ENCODE measurements around the gene EPHA6.
"Not testable (repeated sequence)": the region's sequence is repeated elsewhere in the genome, so short reads cannot be mapped to it uniquely, and the experiment has no call there.

EPHA6 gene

DNA sequence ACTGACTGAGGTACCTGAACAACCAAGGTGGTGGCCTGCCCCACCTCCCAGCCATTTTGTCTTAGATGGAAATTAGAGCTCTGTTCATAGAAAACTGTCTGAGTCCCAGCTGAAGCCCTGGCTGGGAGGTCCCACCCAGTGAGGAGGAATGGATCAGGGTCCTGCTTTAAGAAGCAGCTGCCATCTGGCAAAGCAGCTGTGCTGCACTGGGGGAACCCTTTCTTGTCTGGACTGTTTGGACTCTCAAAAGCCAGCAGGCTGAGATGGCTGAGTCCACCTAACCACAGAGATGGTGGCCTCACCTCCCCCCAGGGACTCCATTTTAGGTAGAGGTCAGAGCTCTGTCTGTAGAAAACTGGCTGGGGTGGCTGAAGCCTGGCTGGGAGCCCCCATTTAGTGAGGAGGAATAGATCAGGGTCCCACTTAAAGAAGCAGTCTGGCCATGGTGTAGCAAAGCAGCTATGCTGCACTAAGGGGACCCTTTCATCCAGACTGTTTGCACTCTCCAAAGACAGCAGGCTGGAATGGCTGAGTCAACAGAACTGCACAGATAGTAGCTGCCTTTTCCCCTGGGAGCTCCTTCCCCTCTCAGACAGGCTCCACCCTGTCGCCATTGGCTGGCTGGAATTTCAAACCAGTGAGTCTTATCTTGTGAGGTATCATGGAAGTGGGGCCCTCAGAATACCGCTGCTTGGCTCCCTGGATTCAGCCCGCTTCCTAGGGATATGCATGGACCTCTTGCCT is 116.9 kb downstream of the EPHA6 start:
- no peak for DNase-seq

DNA sequence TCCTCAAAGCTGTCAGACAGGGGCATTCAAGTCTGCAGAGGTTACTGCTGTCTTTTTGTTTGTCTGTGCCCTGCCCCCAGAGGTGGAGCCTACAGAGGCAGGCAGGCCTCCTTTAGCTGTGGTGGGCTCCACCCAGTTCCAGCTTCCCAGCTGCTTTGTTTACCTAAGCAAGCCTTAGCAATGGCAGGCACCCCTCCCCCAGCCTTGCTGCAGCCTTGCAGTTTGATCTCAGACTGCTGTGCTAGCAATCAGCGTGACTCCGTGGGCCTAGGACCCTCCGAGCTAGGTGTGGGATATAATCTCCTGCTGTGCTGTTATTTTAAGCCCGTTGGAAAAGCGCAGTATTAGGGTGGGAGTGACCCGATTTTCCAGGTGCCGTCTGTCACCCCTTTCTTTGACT is 127.7 kb downstream of the EPHA6 start:
- not testable (repeated sequence) for DNase-seq

DNA sequence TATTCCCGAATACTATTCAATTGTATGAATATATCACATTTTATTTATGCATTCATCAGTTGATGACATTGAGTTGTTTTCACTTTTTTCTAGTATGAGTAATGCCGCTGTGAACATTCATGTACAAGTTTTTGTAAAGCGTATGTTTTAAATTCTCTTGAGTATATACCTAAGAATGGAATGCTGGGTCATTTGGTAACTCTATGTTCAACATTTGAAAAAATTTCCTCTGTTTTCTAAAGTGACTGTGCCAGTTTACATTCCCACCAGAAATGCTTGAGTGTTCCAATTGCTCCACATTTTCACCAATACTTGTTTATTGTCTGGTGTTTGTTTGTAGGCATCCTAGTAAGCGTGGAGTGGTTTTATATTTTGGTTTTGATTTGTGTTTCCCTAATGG is 144.5 kb downstream of the EPHA6 start:
- no peak for DNase-seq

GRCh38 chr3:96959474-96959873 is 145.1 kb downstream of the EPHA6 start:
- no peak for DNase-seq

DNA sequence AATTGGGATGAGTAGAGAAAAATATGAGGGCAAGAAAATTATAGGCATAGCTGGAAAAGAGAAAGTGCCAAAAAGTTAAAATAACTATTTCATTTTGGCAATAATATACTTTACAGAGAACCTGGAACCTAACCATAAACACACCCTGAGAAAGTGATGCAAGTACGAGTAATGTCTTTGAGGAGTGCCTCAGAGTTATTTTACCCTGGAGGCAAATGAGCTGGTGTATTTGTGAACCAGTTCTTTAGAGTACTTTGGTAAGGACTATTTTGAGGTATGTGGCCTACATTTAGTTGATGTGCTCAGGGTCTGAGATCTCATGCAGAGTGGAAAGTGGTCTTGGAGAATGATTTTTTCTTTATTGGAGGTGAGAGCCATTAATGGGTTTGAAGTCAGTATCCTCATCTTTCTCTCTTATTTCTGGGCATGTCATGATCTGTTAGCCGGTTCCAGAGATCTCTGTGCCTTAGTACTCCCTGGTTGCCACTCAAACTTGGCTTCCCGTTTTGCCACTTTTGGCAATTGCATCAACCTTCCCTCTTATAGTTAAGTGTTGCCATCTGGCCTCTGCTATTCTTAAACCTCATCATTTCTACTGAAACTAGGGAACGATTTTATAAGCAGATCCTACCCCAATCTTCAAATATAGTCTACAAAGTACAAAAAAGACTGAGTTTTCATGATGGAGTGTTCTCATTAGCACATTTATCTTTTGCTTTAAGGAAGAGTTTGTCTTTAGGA is 145.7 kb downstream of the EPHA6 start:
- no peak for DNase-seq

DNA sequence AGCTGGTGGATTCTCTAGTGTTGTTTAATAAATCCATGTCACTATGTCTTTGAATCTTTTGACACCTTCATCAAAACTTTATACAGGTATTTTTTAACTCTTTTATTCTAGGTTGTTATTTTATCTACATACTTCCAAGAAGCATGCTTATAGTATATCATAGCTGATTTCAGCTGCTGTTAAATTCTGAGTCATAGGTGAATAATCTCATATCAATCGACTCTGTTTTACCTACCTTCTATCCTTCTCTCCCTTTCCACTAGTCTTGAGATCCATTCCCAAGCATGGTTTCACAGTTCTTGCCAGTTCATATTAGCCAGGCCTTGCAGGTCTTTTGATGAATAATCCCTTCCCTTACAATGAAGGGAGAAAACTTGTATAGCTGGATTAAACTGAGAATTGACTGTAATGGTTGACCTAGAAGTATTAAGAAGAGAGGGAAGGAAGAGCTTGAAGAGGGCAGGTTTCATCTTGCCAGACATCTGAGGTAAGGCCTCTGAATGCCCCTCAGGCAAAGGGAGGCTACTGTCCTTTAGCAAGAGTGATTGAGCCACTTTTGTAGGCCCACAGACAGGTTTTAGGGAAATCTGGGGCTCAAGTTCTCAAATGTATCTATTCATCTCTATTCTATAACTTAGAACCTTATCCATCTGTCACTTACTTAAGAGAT is 146.4 kb downstream of the EPHA6 start:
- DNase-seq: no peak

DNA sequence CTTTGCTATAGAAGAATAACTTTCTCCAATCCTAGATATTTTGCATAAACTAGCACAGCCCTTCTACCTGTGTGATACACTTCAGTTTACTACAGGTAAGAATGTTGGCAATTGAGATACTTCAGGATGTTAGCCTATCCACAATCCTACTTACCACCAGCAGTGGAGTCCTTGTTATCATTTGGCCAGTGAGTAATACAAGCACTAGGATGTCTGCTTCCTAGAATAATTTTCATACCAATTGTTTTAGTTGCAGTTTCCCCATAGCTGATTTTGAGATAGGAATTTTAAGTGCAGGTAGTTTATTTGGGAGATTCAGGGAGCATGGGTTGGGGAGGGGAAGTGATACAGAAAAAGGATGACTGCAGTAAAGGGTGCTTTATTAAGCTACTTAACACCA is 147.2 kb downstream of the EPHA6 start:
- no peak for DNase-seq

DNA sequence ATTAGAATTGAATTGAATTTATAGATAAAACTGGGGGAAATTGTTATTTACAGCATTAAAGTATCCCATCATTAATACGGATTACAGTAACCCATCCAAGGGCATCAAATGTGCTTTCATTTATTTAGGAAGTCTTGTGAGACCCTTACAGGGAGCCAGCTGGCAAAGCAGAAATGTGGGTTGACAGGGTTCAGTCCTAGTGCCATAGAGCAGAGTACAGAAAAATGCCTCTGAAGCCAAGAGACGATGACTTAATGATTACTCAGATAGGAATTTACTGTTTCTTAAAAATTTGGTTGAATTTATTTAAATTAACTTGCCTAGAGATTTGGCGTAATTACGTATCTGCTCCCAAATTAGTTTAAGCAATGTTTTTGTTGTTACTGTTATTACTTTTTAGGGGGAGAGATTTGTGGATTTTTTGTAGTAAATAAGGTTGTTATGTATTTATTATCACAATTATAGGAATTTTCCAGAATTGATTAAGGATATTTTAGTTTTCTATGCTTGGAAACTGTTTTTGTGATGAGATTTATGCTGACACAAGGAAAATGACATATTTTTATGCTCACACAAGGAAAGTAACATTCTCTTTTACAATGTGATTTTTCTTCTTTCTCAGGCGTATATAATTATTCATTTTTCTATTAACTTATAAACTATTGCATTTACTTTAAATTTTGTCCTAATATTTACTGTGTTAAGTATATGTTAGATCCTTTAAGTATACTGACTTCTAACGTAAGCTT is 152.0 kb downstream of the EPHA6 start:
- no peak for DNase-seq

DNA sequence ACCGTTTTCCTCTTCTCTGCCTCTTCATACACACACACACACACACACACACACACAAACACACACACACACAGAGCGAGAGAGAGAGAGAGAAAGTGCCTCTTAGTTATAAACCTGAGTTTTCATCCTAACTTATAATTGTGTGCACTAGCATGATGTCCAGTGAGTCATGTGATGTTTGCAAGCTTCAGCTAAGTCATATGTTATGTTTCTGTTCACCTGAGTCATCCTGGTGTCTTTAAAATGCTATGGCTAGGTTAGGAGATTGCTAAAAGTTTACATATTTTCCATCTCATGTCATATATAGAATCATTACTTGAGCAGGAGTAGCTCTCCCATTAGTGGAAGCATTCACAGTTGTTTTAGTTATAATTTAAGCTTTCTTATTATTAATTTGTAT is 155.8 kb downstream of the EPHA6 start:
- DNase-seq: no peak

GRCh38 chr3:96977671-96978070 is 163.3 kb downstream of the EPHA6 start:
- no peak for DNase-seq

DNA sequence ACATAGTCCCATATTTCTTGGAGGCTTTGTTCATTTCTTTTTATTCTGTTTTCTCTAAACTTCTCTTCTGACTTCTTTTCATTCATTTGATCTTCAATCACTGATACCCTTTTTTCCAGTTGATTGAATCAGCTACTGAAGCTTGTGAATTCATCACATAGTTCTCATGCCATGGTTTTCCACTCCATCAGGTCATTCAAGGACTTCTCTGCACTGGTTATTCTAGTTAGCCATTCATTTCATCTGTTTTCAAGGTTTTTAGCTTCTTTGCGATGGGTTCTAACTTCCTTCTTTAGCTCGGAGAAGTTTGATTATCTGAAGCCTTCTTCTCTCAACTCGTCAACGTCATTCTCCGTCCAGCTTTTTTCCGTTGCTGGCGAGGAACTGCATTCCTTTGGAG is 169.3 kb downstream of the EPHA6 start:
- DNase-seq: not testable (repeated sequence)

DNA sequence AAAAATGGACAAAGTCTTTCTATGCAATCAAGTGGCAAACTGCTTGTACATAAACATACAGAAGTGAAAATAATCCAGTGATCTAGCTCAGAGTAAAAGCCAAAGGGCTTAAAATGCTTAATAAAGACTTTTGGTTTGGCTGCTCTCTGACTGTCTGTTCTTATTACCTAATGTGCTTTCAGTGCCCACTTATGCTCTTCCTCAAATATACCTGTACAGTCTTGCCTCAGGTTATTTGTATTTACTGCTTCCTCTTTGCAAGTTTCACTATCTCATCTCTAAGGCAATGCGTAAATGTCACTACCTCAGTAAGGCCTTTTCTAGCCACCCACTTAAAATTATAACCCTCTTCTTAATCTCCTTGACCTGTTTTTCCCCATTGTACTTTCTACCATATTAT is 171.8 kb downstream of the EPHA6 start:
- no peak for DNase-seq

DNA sequence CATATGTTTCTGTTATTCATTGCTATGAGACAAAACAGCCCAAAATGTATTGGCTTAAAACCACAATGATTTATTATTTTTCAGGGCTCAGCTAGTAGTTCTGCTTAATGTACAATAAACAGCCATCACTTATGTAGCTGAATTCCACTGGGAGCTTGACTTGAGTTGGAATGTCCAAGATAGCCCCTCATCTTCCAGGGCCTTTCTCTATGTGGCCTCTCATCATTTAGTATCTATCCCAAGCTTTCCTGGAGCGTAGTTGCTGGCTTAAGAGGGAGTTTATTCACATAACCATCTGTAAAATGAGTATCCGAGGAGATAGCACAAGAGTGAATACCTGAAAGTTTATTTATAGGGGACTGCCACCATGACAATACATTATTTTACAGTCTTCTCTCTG is 176.8 kb downstream of the EPHA6 start:
- DNase-seq: no peak

DNA sequence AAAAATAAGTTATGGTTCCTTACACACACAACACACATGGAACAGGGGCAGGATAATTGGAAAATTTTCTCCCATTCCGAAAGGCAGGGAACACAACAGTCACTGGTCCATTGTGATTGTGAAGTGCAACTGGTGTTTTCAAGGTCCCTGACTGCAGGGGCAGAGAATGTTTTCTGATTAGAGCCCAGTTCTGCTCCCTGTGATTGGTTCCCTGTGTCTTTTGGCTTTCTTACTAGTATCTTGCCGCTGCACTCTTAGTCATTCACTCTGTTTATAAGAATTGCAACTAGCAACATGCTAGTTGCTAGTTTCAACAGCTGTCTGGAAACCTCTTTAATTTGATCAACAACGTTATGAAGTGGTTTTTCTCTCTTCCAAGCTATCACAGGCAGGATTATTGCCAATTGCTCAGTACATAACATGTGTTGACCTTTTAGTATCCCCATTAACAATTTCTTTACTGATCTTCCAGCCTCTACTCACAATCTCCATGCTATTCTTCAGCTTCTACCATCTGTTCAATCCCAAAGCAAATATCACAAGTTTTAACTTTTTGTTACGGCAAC is 177.5 kb downstream of the EPHA6 start:
- DNase-seq: no peak

GRCh38 chr3:96994988-96995387 is 180.6 kb downstream of the EPHA6 start:
- no peak for DNase-seq

- DNase-seq: no peak
Measured at GRCh38 chr3:96996009-96996408, 181.6 kb downstream of the EPHA6 start.

DNA sequence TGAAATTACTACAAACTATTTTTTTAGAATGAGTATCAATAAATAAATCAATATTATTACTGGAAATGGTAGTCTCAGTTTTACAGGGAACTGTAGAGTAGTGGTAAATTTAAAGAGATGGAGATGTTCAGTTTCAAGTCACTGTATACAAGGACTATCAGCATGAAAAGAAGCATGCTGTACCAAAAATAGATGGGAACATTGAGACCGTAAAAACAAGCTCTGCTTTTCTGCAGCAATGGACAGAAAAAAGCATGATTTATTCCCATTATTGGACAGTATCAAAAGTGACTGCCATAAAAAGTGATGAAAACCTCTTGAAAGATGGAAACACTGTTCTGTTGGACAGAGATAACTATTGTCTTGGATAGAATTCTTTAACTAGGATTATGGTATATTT is 187.2 kb downstream of the EPHA6 start:
- DNase-seq: no peak

DNA sequence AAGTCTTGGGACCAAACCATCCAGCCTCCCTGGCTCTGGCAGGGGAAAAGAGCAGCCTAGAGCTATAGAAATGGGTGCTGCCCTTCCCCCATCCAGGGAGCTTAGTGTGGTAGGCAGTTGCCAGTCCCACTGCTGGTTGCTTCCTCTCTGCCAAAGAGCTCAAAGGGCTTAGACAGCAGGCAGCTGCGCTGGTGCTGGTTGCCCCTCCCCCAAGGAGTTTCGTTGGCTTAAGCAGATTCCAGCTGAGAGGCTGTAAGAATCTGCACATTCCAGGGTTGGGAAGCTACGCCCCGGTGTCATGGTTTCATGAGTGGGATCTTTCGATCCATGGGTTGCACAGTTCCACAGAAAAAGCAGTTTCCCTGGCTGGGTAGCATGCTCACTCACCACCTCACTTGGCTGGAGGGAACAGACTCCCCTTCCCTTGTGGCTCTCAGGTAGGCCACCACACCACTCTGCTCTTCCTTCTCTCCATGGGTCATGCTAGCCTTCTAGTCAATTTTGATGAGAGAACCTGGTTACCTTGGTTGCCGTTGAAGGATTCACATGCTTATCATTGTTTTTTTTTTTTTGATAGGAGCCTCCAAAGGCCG is 195.1 kb downstream of the EPHA6 start:
- no peak for DNase-seq

GRCh38 chr3:97010881-97011657 is 196.7 kb downstream of the EPHA6 start:
- no peak for DNase-seq

DNA sequence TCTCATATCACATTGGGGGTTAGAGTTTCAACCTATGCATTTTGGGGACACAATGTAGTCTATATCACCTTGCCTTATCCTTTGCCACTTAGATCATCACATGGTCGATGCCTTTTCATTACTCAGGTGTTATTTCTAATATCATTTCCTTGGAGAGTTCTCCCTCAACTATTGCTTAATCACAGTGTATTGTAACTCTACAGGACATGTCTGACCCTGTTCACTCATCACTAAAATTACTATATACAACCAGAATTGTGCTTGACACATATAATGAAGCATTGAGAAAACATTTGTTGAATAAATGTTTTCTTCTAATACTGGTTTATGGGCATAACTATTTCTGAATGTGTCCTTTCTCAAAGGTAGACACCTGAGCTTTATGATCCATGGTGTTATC is 207.4 kb downstream of the EPHA6 start:
- no peak for DNase-seq

GRCh38 chr3:97025612-97026011 is 211.2 kb downstream of the EPHA6 start:
- not testable (repeated sequence) for DNase-seq

GRCh38 chr3:97029972-97030371 is 215.6 kb downstream of the EPHA6 start:
- no peak for DNase-seq

Measured in T1000 (cell line).